HG03139 (cell line): ENCODE results near the gene FNDC8.
"Not testable (repeated sequence)": the region's sequence is repeated elsewhere in the genome, so short reads cannot be mapped to it uniquely, and the experiment has no call there.

Experiments
- ATAC-seq: cut with Tn5 transposase; IDR thresholded peaks from one replicate; pipeline ENCODE4 v1.9.1; 2021; ENCODE audit not compliant: unreplicated experiment

The FNDC8 gene

GRCh38 chr17:35167666-35168065, 46.3 kb downstream of the FNDC8 start:
- ATAC-seq = no peak

GRCh38 chr17:35169835-35170363, 48.5 kb downstream of the FNDC8 start:
- no peak for ATAC-seq

- no peak for ATAC-seq
Observed at GRCh38 chr17:35170968-35171771, 49.8 kb downstream of the FNDC8 start.

GRCh38 chr17:35171834-35172233, 50.4 kb downstream of the FNDC8 start:
- no peak for ATAC-seq

DNA sequence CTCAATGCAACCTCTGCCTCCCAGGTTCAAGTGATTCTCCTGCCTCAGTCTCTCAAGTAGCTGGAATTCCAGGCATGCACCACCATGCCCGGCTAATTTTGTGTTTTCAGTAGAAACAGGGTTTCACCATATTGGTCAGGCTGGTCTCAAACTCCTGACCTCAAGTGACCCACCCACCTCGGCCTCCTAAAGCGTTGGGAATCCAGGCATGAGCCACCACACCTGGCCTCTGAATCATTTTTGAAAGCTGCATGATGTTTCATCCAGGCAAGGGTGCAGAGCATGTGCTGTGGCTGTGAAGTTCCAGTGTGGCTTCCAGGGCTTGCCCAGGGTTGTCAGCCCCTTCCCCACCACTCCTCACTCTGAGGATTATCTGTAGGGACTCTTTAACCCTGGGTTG, 50.9 kb downstream of the FNDC8 start:
- not testable (repeated sequence) for ATAC-seq

DNA sequence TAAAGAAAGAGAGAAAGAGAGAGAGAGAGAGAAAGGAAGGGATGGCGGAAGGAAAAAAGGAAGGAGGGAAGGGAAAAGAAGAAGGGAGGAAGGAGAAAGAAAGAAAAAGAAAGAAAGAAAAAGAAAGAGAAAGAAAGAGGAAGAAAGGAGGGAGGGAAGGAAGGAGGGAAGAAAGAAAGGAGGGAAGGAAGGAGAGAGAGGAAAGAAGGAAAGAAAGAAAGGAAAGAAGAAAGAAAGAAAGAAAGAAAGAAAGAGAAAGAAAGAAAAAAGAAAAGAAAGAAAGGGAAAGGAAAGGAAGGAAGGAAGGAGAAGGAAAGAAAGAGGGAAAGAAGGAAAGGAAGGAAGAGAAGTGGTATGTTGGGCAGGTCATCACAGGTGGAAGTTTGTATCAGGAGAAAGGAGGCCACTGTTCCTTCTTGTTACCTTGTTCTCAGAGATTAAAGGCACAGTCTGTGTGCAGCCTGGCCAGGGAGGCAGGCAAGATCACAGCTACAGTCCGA, 53.5 kb downstream of the FNDC8 start:
- no peak for ATAC-seq

DNA sequence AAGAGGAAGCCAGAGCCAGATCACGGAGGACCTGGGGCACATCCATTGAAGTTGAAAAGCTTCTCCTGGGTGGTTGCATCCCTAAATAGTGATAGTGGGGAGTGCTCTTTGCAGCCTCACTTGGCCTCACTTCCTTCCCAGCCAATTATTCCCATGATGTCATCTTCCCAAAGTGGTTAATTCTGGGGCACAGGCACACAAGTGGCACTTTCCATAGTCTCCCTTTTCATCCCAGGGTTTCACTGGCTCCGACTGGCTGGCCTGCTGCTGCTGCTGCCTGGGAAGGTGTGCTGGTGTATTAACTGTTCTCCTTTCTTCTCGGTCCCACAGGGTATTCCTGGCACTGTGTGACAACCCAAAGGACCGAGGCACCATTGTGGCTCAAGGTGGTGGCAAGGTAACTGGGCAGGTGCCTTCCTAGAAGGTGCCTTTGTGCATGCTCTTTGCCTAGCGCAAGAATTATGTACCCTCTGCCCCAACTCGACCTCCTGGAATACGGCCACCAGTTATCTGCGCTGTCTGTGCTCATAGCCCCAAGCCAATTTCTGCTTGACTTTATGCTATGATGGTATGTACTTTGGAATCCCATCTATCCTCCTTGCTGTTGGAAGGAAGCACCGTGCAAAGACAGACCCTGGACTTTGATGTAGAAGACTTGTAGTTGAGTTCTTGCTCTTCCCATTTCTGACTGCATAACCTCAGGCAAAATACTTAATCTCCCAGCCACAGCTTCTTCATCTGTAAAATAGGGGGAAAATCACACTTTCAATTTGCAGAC, 54.4 kb downstream of the FNDC8 start:
- ATAC-seq = no peak

GRCh38 chr17:35176897-35177296, 55.5 kb downstream of the FNDC8 start:
- no peak for ATAC-seq

GRCh38 chr17:35179379-35179778, 58.0 kb downstream of the FNDC8 start:
- not testable (repeated sequence) for ATAC-seq
